GM12801 (cell line): ENCODE measurements around the gene CHST1.

Experiments used
- TF ChIP-seq, protein P1 (sequence below): IDR thresholded peaks from one replicate; pipeline ENCODE4 v1.5.1; 2011; ENCODE audit warnings: control low read depth; ENCODE audit not compliant: insufficient read length; ENCODE audit errors: extremely low read depth

Gene CHST1

DNA sequence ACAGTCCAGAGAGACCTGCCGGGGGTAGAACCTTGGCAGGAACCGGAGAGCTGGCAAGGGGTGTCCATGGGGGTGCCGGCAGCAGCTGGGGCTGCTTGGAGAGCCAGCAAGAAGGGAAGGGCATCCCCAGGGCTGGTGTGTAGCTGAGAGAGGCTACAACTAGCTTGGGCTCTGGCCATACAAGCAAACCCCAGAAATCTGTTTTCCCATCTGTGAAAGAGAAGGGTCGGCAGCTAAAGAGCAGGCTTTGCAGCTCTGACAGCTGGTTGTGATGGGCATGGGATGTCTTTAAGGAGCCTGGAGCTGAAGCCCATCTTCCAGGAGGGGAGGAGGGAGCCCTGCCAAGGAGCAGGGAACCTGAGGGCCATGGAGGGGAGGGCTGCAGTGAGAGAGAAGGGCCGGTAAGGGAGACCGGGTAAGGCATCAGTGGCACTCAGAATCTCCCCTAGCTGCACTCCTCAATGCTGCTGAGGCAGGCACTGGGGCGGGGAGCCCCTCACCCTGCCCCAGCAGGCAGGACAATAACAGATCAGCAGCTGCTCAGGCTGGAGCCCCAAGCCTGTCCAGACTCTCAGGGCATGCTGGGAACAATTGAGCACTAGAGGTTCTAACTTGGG lies 3.9 kb downstream of the CHST1 start:
- TF ChIP-seq, protein P1, sequence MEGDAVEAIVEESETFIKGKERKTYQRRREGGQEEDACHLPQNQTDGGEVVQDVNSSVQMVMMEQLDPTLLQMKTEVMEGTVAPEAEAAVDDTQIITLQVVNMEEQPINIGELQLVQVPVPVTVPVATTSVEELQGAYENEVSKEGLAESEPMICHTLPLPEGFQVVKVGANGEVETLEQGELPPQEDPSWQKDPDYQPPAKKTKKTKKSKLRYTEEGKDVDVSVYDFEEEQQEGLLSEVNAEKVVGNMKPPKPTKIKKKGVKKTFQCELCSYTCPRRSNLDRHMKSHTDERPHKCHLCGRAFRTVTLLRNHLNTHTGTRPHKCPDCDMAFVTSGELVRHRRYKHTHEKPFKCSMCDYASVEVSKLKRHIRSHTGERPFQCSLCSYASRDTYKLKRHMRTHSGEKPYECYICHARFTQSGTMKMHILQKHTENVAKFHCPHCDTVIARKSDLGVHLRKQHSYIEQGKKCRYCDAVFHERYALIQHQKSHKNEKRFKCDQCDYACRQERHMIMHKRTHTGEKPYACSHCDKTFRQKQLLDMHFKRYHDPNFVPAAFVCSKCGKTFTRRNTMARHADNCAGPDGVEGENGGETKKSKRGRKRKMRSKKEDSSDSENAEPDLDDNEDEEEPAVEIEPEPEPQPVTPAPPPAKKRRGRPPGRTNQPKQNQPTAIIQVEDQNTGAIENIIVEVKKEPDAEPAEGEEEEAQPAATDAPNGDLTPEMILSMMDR: no peak

DNA sequence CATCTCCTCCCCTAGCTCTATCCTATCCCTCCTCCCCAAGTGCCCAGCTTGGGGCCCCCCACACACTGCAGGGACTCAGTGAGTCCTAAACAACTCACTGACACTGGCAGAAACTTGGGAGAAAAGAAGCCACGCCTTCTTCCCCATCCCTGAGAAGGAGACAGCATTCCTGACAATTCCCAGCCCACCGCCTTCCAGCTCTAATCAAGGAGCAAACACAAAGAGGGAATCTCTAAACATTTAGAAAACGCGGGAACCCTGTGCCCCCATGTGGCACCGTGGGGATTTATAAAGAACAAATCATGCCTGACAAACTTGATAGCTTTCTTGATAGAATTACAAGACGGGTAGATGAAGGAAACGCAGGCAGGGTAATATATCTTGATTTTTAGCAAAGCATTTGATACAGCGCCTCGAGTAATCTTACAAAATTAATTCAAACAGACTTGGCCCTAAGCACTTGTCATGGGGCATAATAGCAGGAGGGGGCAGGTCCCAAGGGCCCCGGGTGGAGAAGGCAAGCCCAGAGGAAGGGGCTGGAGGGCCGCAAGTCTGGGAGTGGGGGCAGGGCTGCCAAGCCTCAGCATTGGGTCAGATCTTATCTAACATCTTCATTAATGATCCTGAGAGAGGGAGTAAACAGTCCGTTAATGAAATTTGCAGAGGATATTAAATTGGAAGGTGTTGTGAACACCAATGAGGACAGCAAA lies 4.5 kb downstream of the CHST1 start:
- TF ChIP-seq, protein P1: no peak

GRCh38 chr11:45659818-45660160 lies 5.6 kb downstream of the CHST1 start:
- TF ChIP-seq, protein P1: no peak

DNA sequence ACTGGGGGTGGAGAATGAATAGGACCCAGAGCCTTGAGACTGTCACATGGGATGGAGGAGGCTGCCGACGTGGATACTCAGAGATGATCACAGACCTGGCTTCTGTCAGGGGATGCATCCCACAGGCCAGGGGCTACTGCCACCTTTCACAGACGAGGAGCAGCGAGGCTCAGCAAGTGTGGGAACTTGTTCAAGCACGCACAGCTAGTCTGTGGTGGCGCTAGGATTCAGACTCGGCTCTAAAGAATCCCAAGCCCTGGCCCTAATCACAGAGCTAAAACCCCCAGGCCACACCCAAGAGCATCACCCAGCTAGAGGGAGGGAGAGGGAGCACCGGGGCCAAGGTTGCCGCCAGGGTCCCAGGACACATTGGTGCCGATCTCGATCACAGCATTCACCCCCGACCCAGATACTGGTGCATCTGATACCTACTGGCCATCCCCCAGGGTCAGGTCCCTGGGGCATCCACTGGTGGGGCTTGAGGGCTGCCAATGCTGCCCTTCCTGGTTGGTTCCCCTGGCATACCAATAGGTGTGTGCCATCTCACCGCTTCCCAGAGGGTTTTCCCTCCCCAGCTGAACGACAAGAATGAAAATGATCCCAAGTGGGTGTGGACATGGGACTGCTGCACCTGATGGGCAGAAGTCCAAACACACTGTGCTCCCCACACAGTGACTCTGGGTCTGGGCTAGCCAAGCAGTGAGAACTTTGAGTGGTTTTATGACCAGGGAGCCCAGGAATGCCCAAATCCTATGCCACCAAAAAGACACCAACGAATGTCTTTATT lies 6.2 kb downstream of the CHST1 start:
- TF ChIP-seq, protein P1: no peak

DNA sequence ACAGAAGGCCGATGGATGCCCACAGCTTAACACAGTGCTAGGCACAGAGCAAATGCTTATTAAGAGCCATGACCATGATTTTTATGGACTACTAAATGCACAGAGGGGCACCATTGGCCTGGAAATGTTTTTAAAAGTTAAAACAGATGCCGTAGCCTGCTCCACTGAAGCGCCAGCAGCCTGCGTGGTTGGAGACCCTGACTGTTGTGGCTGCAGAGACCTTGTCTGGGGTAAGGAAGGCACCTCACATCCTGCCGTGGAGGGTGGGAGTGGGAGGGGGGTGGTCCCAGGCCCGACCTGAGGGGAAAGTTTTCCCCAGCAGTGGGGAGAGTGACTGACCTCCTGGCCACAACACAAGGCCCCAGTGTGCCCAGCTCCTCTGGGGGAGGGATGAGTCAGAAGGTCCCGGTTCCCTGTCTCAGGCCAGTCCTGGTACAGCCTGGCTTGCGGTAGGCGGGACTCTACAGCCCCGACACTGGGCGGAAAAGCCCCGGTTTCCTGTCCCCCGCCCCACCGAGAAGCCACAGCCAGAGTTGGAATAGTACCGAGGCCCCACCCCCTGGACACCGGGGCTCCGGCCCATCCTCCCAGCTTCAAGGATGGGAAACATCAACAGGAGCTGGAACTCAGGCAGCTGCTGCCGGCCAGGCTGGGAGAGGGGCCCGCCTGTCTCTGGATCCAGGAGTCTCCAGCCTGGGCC lies 7.0 kb downstream of the CHST1 start:
- TF ChIP-seq, protein P1: no peak

GRCh38 chr11:45657496-45658260 lies 7.7 kb downstream of the CHST1 start:
- TF ChIP-seq, protein P1: no peak
